ENCODE measurements around the gene MAPKBP1.

DNA sequence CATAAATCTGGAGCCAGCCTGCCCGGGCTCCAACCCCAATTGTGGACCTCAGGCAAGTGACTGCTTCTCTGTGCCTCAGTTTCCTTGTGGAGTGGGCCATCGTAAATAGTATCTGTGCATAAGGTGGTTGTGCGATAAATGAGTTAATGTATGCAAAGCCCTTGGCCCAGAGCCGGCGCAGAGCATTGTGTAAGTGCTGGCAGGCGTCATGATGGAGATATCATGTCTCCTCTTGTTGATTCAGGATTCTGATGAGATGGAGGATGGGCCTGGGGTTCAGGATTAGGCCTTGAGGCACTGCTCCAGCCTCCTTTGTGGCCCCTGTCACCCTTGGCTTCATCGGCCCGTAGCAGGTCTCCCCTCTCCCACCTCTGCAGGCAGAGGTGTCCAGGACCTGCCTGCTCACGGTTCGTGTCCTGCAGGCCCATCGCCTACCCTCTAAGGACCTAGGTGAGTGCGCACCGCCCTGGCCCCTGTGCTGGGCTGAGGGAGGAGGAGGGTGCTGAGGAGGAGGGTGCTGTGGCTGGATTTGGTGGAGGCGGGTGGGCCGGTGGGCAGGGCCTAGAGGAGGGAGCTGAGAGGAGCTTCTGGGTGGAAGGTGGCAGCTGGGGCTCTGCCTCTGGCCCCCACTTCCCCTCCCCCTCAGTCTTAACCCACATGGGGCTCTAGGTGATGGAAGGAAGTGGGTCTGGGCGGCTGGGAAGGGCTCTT, 65.7 kb downstream of the MAPKBP1 start:
- TF ChIP-seq YY1 (IDR thresholded peaks at IDR 0.05; ENCODE audit: insufficient read depth, insufficient read length) (no peak), SUZ12 (IDR thresholded peaks at IDR 0.05; ENCODE audit: extremely low read depth, insufficient read depth, insufficient read length) (no peak)

Data from NT2/D1 (cell line).